OCI-M2 (cell line): ENCODE measurements around the gene BID.

Source experiments
- DNase-seq: peaks from one replicate; lab custom pipeline; 2025; ENCODE audit not compliant: unreplicated experiment; lab: John Stamatoyannopoulos, UW

Gene BID

GRCh38 chr22:17739196-17739975, 34.9 kb downstream of the BID start:
- no peak for DNase-seq

GRCh38 chr22:17738386-17739128, 35.7 kb downstream of the BID start:
- no peak for DNase-seq

GRCh38 chr22:17734187-17734586, 40.1 kb downstream of the BID start:
- DNase-seq: no peak

GRCh38 chr22:17733466-17733865, 40.8 kb downstream of the BID start:
- DNase-seq: no peak

DNA sequence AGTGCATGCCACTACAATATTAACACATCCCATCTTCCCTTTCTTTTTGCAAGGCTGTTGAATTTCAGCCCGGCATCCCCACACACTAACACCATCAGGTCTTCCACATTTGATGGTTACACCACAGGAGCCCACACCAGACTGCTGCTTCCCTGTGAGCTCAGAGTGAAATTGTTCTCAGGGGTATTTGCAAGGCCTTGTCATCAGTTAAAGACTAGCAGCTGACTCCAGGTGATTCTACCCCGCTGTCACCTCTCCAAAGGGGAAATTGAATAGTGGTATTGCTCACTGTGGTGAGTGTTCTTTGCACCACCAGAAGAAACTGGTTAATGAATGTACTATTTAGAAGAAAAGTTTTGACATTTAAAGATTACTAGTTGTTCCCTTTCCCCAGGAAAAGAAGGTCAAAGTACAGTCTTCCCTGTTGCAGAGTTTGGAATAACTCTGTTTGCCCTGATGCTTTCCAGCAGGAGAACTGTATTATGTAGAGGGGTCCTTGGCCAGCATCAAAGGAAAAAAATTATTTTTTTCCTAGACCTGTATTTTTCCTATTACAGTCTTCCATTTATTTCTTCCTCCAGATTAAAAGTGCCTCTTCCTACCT, 41.9 kb downstream of the BID start:
- DNase-seq: no peak

DNA sequence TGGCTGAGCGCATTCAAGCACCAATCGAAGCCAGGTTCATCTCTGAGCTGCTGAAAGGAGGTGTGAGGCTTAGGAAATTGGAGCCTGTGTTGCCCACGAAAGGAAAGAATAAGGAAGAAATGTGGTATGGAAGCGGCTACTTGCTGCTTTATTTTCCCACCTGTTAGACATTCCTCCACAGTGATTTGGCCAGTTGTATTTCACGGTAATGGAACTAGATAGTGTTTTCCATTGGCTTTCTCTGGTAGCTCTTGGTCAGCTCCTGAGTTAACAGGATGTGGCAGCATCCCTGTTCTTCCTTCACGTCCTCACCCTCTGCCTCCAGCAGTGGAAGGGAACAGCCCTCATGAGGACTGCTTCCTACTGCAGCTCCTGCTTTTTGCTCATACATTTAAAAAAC, 44.7 kb downstream of the BID start:
- no peak for DNase-seq

- no peak for DNase-seq
These were observed 45.5 kb downstream of the BID start for GRCh38 chr22:17728786-17729185.

DNA sequence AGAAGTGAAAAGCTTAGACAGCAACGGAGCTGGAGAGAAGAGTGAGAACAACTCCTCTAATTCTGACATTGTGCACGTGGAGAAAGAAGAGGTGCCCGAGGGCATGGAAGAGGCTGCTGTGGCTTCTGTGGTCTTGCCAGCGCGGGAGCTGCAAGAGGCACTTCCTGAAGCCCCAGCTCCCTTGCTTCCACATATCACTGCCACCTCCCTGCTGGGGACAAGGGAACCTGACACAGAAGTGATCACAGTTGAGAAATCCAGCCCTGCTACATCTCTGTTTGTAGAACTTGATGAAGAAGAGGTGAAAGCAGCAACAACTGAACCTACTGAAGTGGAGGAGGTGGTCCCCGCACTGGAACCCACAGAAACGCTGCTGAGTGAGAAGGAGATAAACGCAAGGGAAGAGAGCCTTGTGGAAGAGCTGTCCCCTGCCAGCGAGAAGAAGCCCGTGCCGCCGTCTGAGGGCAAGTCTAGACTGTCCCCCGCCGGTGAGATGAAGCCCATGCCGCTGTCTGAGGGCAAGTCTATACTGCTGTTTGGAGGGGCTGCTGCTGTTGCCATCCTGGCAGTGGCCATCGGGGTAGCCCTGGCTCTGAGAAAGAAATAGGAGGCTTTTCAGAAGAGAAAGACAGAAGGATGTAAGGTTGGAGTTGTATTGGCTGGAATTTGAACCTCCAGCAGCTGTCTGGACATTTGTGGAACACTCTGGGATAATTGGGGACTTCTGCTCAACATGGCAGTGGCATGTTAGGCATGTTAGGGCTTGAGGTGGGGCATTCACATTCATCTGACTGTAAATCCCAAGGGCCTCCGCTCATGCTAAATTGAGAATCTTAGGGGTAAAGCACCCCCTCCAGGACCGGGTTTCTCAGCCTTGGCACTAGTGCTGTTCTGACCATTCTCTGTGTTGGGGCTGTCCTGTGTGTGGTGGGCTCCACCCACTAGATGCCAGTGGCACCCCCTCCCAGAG, 47.1 kb downstream of the BID start:
- DNase-seq: no peak

GRCh38 chr22:17726006-17726927, 48.0 kb downstream of the BID start:
- no peak for DNase-seq

DNA sequence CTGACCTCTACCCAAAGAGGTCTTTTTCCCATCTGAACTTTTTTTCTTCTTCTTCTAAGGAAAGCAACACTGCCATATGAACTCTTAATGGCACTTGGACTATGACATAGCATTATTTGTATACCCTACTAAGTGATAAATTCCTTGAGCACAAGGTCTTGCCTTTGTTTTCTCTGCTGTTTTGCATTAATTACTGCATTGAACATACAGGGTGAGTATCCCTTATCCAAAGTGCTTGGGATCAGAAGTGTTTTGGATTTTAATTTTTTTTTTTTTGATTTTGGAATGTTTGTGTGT, 48.8 kb downstream of the BID start:
- DNase-seq: no peak

GRCh38 chr22:17724678-17725499, 49.4 kb downstream of the BID start:
- no peak for DNase-seq

- no peak for DNase-seq
These were observed 50.0 kb downstream of the BID start for GRCh38 chr22:17724241-17724640.

- no peak for DNase-seq
These were observed 54.4 kb downstream of the BID start for GRCh38 chr22:17719911-17720310.

- no peak for DNase-seq
These were observed 56.6 kb downstream of the BID start for GRCh38 chr22:17717708-17718107.

DNA sequence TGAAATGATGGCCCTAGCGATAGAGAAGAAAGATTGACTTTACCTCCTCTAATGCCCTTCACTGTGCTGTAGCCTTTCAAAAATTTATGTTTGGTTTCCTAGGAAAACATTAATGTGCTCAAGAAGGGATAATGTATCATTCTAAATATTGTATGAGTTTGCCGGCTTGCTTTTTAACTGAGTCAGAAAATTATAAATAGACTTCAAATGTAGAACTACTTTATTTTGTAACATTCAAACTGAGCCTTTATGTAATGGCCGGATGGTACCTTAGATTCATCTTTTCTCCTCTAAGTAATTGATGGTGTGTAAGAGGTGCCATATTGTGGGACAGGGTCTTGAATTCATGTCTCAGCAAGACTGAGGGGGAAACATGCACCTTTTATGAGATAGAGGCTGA, 57.7 kb downstream of the BID start:
- DNase-seq: no peak

DNA sequence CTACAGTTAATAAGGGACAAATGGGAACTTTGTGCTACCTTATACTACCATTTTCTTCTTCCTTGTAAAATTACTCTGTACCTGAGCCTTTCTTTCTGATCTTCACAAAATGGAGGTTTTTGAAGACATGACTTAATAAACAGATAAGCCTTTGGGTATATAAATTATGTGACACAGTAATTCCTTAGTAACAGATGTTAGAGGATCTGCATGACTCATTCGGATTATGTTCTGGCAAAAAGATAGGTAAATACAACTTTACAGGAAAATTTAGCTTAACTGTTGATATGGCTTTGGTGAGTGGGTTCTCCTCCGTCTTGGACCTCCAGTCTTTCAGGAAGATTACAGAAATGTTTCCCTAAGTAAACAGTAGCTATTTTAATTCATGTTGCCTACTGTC, 61.8 kb downstream of the BID start:
- no peak for DNase-seq

DNA sequence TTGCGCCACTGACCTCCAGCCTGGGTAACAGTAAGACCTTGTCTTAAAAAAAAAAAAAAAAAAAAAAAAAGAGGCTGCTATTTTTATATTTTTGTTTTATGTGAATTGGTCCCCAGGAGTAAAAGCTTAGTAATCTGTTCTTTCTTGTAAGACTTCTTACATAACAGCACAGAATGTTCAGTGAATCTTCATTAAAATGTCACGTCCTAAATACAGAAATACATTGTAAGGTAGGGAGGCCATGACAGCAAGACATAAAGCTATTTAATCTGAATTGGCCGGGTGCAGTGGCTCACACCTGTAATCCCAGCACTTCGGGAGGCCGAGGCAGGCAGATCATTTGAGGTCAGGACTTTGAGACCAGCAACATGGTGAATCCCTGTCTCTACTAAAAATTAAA, 64.2 kb downstream of the BID start:
- no peak for DNase-seq

- DNase-seq: no peak
These were observed 66.7 kb downstream of the BID start for GRCh38 chr22:17707526-17707925.

DNA sequence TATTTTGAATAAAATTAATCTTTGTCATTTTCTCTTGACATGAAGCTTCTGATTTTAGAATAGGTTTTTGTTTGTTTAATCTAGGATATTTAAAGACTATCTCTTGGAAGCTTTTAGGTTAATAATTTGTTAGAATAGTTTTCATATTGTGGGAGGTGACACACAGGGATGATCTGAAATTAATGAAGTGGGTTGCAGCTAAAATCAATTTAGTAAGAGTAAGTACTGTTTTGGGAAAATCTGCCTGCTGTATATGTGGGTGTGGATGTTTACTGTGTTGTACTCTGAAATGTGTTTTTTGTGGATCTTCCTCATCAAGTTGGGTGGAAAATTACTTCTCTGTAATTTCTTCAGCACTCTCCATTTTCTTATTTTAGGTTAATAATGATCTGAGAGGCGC, 67.3 kb downstream of the BID start:
- no peak for DNase-seq
